OCI-M2 (cell line): ENCODE measurements around the gene ARHGAP1.
"Not testable (repeated sequence)": the region's sequence is repeated elsewhere in the genome, so short reads cannot be mapped to it uniquely, and the experiment has no call there.

Source experiments
- DNase-seq: peaks from one replicate; lab custom pipeline; 2025; ENCODE audit not compliant: unreplicated experiment; lab: John Stamatoyannopoulos, UW

The ARHGAP1 gene

GRCh38 chr11:46724088-46724487, 23.7 kb upstream of the ARHGAP1 start:
- DNase-seq, result no peak

DNA sequence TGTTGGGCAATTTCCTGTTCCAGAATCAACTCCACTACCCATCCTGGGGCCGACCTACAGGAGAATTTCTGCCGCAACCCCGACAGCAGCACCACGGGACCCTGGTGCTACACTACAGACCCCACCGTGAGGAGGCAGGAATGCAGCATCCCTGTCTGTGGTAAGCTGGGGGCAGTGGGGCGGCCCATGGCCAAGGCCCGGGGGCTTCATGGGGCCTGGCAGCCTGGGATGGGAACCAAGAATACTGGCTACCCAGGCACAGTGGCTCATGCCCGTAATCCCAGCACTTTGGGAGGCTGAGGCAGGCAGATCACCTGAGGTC, 22.9 kb upstream of the ARHGAP1 start:
- no peak for DNase-seq

- DNase-seq, result no peak
Measured at GRCh38 chr11:46722566-46723358, 22.3 kb upstream of the ARHGAP1 start.

- DNase-seq, result no peak
Measured at GRCh38 chr11:46721286-46721685, 20.9 kb upstream of the ARHGAP1 start.

DNA sequence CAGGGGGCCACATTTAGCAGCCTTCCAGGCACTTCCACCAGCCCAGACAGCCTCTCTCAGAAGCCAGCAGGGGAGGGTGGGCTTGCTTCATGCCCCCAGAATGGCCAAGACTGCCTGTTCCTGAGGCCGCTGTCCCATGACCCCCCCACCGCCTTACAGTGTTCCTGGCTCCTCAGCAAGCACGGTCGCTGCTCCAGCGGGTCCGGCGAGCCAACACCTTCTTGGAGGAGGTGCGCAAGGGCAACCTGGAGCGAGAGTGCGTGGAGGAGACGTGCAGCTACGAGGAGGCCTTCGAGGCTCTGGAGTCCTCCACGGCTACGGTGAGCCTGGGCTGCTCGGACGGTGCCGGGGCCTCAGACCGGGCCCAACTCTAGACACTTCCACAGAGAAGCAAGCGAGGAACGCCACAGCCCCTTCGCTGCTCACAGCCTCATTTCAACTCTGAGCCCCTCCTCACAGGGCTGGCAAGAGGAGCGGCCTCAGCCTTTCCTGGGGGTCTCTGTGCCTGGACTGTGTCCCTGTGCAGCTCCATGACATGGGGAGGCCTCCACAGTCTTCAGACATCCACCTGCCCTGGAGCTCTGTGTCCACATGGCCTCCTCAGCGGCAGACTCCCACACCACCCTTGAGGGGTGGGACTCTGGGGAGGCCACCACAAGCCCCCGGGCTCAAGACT, 19.3 kb upstream of the ARHGAP1 start:
- DNase-seq, result no peak

DNA sequence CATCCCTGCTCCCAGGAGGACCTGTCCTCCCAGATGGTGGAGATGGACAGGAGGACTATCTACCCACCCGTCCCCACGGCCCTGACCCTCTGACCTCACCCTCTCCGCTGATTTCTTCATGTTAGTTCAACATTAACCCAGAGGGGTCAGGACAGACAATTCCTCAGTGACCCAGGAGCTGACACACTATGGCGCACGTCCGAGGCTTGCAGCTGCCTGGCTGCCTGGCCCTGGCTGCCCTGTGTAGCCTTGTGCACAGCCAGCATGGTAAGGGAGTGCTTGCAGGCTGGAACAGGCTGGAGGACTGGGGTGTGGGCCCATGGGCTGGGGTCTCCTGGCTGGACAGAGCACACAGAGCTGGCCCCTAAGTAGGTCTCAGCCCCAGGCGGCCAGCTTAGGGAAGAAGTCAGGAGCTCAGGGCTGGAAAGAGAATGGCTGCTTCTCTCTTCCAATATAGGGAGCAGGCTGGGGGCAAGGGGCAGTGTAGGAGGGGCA, 18.7 kb upstream of the ARHGAP1 start, which contains the start of gene F2:
F2 (plus strand) TSS at position 166 of the 495 bp plus-strand sequence; CDS start at position 189, 23 bp downstream.
- DNase-seq, result no peak

- no peak for DNase-seq
Measured at GRCh38 chr11:46718155-46719019, 18.0 kb upstream of the ARHGAP1 start.

- DNase-seq, result not testable (repeated sequence)
Measured at GRCh38 chr11:46717825-46718154, 17.4 kb upstream of the ARHGAP1 start.

DNA sequence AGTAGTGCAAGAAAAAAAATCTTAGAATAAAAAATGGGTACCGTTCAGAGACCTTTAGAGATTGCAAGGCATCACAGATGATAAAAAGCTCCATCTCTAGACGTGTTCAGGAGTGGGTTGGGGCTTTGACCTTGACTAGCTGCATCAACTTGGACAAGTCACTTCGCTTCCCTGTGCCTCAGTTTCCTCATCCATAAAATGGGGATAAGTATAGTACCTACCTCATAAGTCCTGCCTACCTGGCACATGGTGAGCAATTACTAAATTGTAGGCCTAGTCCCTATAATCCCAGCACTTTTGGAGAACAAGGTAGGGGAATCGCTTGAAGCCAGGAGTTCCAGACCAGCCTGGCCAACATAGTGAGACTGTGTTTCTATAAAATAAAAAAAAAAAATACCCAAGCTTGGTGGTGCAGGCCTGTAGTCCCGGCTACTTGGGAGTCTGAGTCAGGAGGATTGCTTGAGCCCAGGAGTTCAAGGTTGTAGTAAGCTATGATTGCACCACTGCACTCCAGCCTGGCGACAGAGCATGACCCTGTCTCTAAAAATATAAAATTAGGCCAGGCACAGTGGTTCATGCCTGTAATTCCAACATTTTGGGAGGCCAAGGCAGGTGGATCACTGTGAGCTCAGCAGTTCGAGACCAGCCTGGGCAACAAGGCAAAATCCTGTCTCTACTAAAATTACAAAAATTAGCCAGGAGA, 12.6 kb upstream of the ARHGAP1 start:
- DNase-seq, result no peak

DNA sequence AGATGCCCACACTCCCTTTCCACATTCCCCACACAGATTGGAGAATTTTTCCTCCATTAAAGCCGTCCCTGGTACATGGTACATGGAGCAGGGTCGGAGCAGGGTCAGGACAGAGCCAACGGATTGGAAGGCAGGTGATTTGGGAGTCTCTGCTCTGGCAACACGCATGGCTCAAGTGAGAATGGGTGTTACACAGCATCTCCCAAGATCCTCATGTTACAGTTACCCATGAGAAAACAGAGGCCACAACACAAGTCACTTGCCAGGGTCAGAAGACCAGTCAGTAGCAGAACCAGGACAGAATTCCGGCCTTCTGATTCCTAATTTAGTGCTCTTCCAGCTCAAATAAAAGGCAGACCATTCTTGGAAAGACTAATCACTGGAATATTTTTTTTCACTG, 10.9 kb upstream of the ARHGAP1 start:
- no peak for DNase-seq

- DNase-seq, result no peak
Measured at GRCh38 chr11:46710821-46711269, 10.4 kb upstream of the ARHGAP1 start.

GRCh38 chr11:46709351-46709750, 8.9 kb upstream of the ARHGAP1 start:
- not testable (repeated sequence) for DNase-seq

GRCh38 chr11:46706886-46707285, 6.5 kb upstream of the ARHGAP1 start:
- DNase-seq, result no peak

GRCh38 chr11:46705070-46705688, 4.8 kb upstream of the ARHGAP1 start:
- DNase-seq, result no peak

- DNase-seq, result no peak
Measured at GRCh38 chr11:46701078-46701654, 747 bp upstream of the ARHGAP1 start.

GRCh38 chr11:46698597-46698996, 1.8 kb downstream of the ARHGAP1 start:
- no peak for DNase-seq

GRCh38 chr11:46697723-46698122, 2.7 kb downstream of the ARHGAP1 start:
- no peak for DNase-seq

DNA sequence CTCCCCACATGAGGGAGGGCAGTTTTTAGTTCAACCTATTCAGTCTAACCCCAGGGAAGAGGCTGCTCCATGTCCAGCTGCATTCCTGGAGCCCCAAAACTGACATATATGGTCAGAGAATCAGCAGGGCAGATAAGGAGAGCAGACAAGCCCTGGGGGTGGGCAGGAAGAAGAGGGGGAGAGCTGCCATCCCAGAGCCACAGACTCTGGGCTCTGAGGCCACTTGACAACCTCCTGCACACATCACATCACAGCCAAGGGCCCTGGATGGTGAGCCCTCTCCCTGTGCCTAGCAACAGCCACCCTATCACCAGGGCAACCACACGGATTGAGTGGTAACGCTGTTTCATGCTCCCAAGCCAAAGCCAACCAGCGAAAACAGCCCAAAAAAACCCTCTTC, 3.1 kb downstream of the ARHGAP1 start:
- DNase-seq, result no peak

DNA sequence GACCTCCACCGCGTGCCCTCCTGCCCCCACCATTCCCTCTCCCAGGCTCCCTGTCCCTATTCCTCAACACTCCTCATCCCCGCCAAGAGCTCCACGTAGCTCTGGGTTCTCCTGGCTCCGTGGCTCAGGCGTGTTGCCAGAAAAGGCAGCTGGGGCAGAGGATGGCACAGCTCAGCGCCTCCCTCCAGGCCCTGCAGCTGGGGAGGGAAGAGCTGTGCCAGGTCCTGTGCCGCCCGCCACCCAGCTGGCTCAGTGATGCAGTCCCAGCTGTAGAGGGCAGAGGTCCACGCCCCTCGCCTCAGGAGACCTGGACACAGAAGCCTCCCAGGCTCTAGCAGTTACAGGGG, 4.2 kb downstream of the ARHGAP1 start:
- DNase-seq, result no peak
